Nephron (organoid): ENCODE data around the gene ARHGAP15.

Experiments
- H3K27ac Mint-ChIP-seq, 3 experiments: 2 replicates each; pipeline ENCODE4 v1.8.0; 2020; ENCODE audit warnings: mixed read lengths in 3 of 3, mild to moderate bottlenecking in 2 of 3, moderate library complexity in 1 of 3
- H3K27me3 Mint-ChIP-seq: 2 replicates; pipeline ENCODE4 v1.8.0; 2021; ENCODE audit warnings: low read depth, mild to moderate bottlenecking, moderate library complexity, mixed read lengths
- H3K36me3 Mint-ChIP-seq: 2 replicates; pipeline ENCODE4 v1.8.0; 2020; ENCODE audit warnings: low read depth, mixed read lengths
- H3K4me1 Mint-ChIP-seq: 2 replicates; pipeline ENCODE4 v1.8.0; 2020; ENCODE audit warnings: mixed read lengths
- H3K4me3 Mint-ChIP-seq, 3 experiments: 2 replicates each; pipeline ENCODE4 v1.8.0; 2020; ENCODE audit warnings: mild to moderate bottlenecking in 3 of 3, mixed read lengths in 3 of 3, moderate library complexity in 2 of 3
- H3K9me3 Mint-ChIP-seq: 2 replicates; pipeline ENCODE4 v1.8.0; 2020; ENCODE audit warnings: mixed read lengths
- CTCF ChIP-seq, 3 experiments: fragments of 200-600 bp; sonication (generic); IDR thresholded peaks; one replicate each; pipeline ENCODE4 v1.5.0; 2021; ENCODE audit warnings: antibody characterized with exemption in 3 of 3; ENCODE audit not compliant: unreplicated experiment in 3 of 3

Gene ARHGAP15

DNA sequence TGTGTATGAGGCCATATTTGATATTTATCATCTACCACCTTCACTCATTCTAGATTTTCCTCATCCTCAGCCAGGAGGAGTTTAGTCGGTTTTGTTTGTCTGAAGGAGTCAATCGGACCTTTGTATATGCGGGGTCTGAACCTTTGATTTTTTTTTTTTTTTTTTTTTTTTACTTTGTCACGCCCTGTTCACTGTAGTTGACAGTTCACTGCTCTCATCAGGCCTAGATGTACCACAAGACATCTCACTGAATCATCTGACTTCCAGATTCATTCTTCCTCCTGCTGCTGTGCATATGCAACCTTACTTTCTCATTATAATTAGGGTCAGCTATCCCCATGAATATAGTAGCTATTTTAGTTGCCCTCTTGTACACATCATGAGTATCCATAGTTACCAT lies 133.2 kb downstream of the ARHGAP15 start:
- Mint-ChIP-seq H3K27ac (no peak overlapping the region), H3K4me3 (no peak overlapping the region), H3K36me3 (no peaks in the 10 kb centered on the region), H3K9me3 (peaks cover 3% of the 10 kb centered on the region), H3K27me3 (no peaks in the 10 kb centered on the region), H3K4me1 (peaks cover 7% of the 10 kb centered on the region)
- TF ChIP-seq CTCF (IDR thresholded peaks at IDR 0.05; ENCODE audit: unreplicated experiment in 3 of 3), result no peak

DNA sequence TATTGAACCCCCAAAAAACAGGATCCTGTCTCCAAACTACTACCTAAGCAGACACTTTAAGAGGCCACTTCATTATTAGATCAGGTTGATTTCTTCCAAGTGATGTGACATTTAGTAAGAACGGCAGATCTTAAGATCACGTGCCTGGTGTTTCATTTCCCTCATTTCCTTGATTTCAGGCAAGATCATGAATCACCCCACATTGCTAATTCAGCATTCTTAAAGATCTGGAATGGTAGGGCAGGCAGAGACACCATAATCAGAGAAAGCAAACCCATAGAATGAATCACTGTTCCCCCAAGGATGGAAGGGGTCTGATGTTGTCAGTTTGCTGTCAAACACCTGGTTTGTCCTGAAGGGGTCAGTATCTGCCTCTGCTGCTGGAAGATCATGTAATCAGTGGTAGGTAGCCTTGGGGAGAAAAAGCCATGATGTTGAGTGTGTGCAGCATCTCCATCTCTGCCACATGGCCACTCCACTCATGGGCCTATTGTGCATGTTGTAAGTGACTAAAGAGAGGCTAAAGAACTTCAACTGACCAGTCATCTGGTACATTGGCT lies 133.9 kb downstream of the ARHGAP15 start:
- H3K4me1 Mint-ChIP-seq, result peaks cover 7% of the 10 kb centered on the region
- no peak for TF ChIP-seq CTCF (IDR thresholded peaks at IDR 0.05; ENCODE audit: unreplicated experiment in 3 of 3)
- H3K9me3 Mint-ChIP-seq, result peaks cover 3% of the 10 kb centered on the region
- H3K4me3 Mint-ChIP-seq, result no peak overlapping the region
- H3K27ac Mint-ChIP-seq, result no peak overlapping the region
- H3K36me3 Mint-ChIP-seq, result no peaks in the 10 kb centered on the region
- no peaks in the 10 kb centered on the region for H3K27me3 Mint-ChIP-seq

- TF ChIP-seq CTCF (IDR thresholded peaks at IDR 0.05; ENCODE audit: unreplicated experiment in 3 of 3), result no peak
- H3K27me3 Mint-ChIP-seq, result no peaks in the 10 kb centered on the region
- H3K27ac Mint-ChIP-seq, result no peak overlapping the region
- peaks cover 3% of the 10 kb centered on the region for H3K9me3 Mint-ChIP-seq
- H3K4me1 Mint-ChIP-seq, result no peaks in the 10 kb centered on the region
- no peak overlapping the region for H3K4me3 Mint-ChIP-seq
- H3K36me3 Mint-ChIP-seq, result no peaks in the 10 kb centered on the region
Measured at GRCh38 chr2:143264851-143265250, 135.6 kb downstream of the ARHGAP15 start.

GRCh38 chr2:143279672-143280071 lies 150.5 kb downstream of the ARHGAP15 start:
- Mint-ChIP-seq H3K36me3 (no peaks in the 10 kb centered on the region), H3K4me3 (no peak overlapping the region), H3K4me1 (no peaks in the 10 kb centered on the region), H3K27me3 (no peaks in the 10 kb centered on the region), H3K9me3 (no peaks in the 10 kb centered on the region), H3K27ac (no peak overlapping the region)
- no peak for TF ChIP-seq CTCF (IDR thresholded peaks at IDR 0.05; ENCODE audit: unreplicated experiment in 3 of 3)

DNA sequence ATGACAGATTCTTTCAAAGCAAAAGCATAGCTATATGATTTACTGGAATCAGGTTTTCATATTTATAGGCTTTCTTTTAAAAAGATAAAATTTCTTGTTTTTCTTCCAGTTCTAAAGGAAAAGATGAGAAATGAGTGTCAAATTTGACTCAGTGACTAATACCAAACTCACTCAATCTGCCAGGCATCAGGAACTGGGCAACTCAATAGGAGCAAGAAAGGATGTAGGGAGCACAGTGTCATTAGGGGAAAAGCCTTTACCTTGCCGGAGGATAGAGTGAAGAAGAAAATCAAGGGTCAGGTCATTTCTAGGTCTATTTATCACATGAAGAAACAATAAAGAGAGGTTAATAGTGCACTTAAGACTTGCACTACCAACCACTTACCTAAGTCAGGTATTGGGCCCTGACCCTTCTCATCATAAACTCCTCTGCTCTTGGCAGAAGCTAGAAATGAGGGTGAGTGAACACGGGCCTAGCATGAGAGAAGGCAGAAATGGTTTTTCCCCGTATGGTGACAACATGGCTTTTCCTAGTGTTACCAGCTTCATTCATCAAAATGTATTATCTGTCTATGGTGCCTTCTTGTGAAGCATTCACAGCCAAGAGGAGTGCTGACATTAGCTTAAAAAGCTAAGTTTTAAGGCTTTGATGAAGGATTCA lies 151.0 kb downstream of the ARHGAP15 start:
- no peak overlapping the region for H3K27ac Mint-ChIP-seq
- no peaks in the 10 kb centered on the region for H3K4me1 Mint-ChIP-seq
- no peaks in the 10 kb centered on the region for H3K36me3 Mint-ChIP-seq
- no peak overlapping the region for H3K4me3 Mint-ChIP-seq
- TF ChIP-seq CTCF (IDR thresholded peaks at IDR 0.05; ENCODE audit: unreplicated experiment in 3 of 3), result no peak
- H3K9me3 Mint-ChIP-seq, result no peaks in the 10 kb centered on the region
- no peaks in the 10 kb centered on the region for H3K27me3 Mint-ChIP-seq

DNA sequence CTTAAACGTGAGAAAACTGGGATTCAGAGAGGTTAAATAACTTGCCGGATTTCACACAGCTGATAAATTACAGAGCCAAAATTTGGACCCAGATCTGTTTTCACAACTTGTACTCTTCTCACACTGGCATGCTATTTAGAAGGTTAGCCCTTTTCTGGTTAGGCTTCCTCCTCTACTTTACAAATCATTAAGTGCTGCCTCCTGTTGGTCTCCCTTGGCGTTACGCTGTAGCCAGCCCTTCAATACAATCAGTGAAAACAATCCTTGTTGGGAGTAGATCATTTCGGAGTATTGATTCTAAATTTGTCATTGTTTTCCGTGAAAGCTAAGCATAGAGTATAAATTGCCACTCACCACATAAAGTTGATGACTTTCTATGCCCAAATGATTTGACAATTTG lies 153.5 kb downstream of the ARHGAP15 start:
- Mint-ChIP-seq H3K27me3 (no peaks in the 10 kb centered on the region), H3K4me3 (no peak overlapping the region), H3K27ac (no peak overlapping the region), H3K4me1 (no peaks in the 10 kb centered on the region), H3K9me3 (no peaks in the 10 kb centered on the region), H3K36me3 (no peaks in the 10 kb centered on the region)
- TF ChIP-seq CTCF (IDR thresholded peaks at IDR 0.05; ENCODE audit: unreplicated experiment in 3 of 3), result no peak
